IMR-90 (cell line): ENCODE results near the gene MFSD12. TPM values are rescaled to one million over a fixed set of nuclear protein-coding genes. Genes with fewer than 3 reads are reported as not detected.

Experiments used
- ATAC-seq: fragments of 200-7000 bp; cut with Tn5 transposase; 2 replicates; pipeline ENCODE4 v1.9.1; 2020; ENCODE audit warnings: low read depth, mild to moderate bottlenecking, moderate library complexity
- BruUV-seq: library from RNA; stranded (reverse); fragments of 400-500 nt; replicated peaks from 2 replicates; lab custom pipeline; 2021; lab: Mats Ljungman, UMichigan
- CTCF ChIA-PET: fragments of 300-600 bp; formaldehyde crosslinking; extraction: SDS; loops from one replicate; lab custom pipeline; 2021; ENCODE audit warnings: antibody characterized with exemption; lab: Yijun Ruan, JAX
- POLR2A ChIA-PET: fragments of 300-600 bp; sonication (Branson Sonifier 250); formaldehyde crosslinking; loops from one replicate; lab custom pipeline; 2022; ENCODE audit warnings: antibody characterized with exemption; ENCODE audit not compliant: unreplicated experiment; lab: Charles Lee
- DNase-seq: peaks from one replicate; pipeline ENCODE4 v3.0.0; 2013
- H2AFZ ChIP-seq: replicated peaks from 2 replicates; pipeline ENCODE3; 2013; ENCODE audit warnings: low read length, mild to moderate bottlenecking; ENCODE audit not compliant: poor library complexity
- H2AK5ac ChIP-seq: 2 replicates; pipeline ENCODE4 v1.6.1; 2013; ENCODE audit warnings: low read depth, low read length, inconsistent platforms
- H2AK9ac ChIP-seq: replicated peaks from 2 replicates; pipeline ENCODE3; 2013; ENCODE audit warnings: mild to moderate bottlenecking, low read depth, low read length, moderate library complexity; ENCODE audit not compliant: poor library complexity
- H2BK120ac ChIP-seq: 2 replicates; pipeline ENCODE4 v1.6.1; 2013; ENCODE audit warnings: low read depth, low read length, inconsistent platforms
- H2BK15ac ChIP-seq: 3 replicates; pipeline ENCODE4 v1.6.1; 2013; ENCODE audit warnings: low read depth, low read length, inconsistent platforms
- H2BK20ac ChIP-seq: 2 replicates; pipeline ENCODE4 v1.6.1; 2013; ENCODE audit warnings: low read depth, mild to moderate bottlenecking, inconsistent platforms, low read length, moderate library complexity
- H2BK5ac ChIP-seq: 2 replicates; pipeline ENCODE4 v1.6.1; 2013; ENCODE audit warnings: mild to moderate bottlenecking, low read depth, low read length, inconsistent platforms; ENCODE audit not compliant: poor library complexity, severe bottlenecking
- H3K14ac ChIP-seq: replicated peaks from 2 replicates; pipeline ENCODE4 v1.6.1; 2013; ENCODE audit warnings: low read depth, low read length, inconsistent platforms
- H3K18ac ChIP-seq: 2 replicates; pipeline ENCODE4 v1.6.1; 2013; ENCODE audit warnings: low read depth, low read length, control low read depth
- H3K23ac ChIP-seq: 2 replicates; pipeline ENCODE4 v1.6.1; 2013; ENCODE audit warnings: low read depth, low read length, inconsistent platforms
- H3K27ac ChIP-seq: 2 replicates; pipeline ENCODE4 v1.5.1; 2013; ENCODE audit warnings: mild to moderate bottlenecking, control low read depth, low read length; ENCODE audit not compliant: insufficient read depth
- H3K27me3 ChIP-seq: 2 replicates; pipeline ENCODE4 v1.6.1; 2013; ENCODE audit warnings: low read length; ENCODE audit not compliant: control insufficient read depth, insufficient read depth
- H3K36me3 ChIP-seq: 2 replicates; pipeline ENCODE4 v1.6.1; 2013; ENCODE audit warnings: low read length, mixed read lengths; ENCODE audit not compliant: control insufficient read depth, insufficient read depth
- H3K4ac ChIP-seq: 2 replicates; pipeline ENCODE4 v1.6.1; 2013; ENCODE audit warnings: low read depth, low read length, inconsistent platforms
- H3K4me1 ChIP-seq: 2 replicates; pipeline ENCODE4 v1.6.1; 2013; ENCODE audit warnings: low read length, mixed read lengths; ENCODE audit not compliant: control insufficient read depth, insufficient read depth
- H3K4me2 ChIP-seq: 2 replicates; pipeline ENCODE4 v1.6.1; 2013; ENCODE audit warnings: low read depth, mild to moderate bottlenecking, control low read depth, low read length, moderate library complexity
- H3K4me3 ChIP-seq: 2 replicates; pipeline ENCODE4 v1.5.1; 2013; ENCODE audit warnings: low read depth, mild to moderate bottlenecking, control low read depth, low read length, moderate library complexity; ENCODE audit not compliant: insufficient read depth
- H3K56ac ChIP-seq: 2 replicates; pipeline ENCODE4 v1.6.1; 2013; ENCODE audit warnings: low read length, inconsistent platforms; ENCODE audit not compliant: insufficient read depth; ENCODE audit errors: extremely low read depth
- H3K79me1 ChIP-seq, 2 experiments: 2 replicates each; pipeline ENCODE4 v1.6.1; 2013; ENCODE audit warnings: low read length in 2 of 2, inconsistent platforms in 1 of 2, low read depth in 1 of 2
- H3K9ac ChIP-seq: 2 replicates; pipeline ENCODE4 v1.6.1; 2013; ENCODE audit warnings: low read depth, low read length, control low read depth
- H3K9me1 ChIP-seq: 2 replicates; pipeline ENCODE4 v1.6.1; 2013; ENCODE audit warnings: low read length, inconsistent platforms; ENCODE audit not compliant: insufficient read depth
- H3K9me3 ChIP-seq: 2 replicates; pipeline ENCODE4 v1.6.1; 2013; ENCODE audit warnings: low read length; ENCODE audit not compliant: control insufficient read depth, insufficient read depth
- H4K20me1 ChIP-seq: 2 replicates; pipeline ENCODE4 v1.6.1; 2013; ENCODE audit warnings: low read length, inconsistent platforms; ENCODE audit not compliant: insufficient read depth
- H4K5ac ChIP-seq: 2 replicates; pipeline ENCODE4 v1.6.1; 2013; ENCODE audit warnings: mild to moderate bottlenecking, low read depth, low read length, control low read depth
- H4K8ac ChIP-seq, 2 experiments: 2 replicates each; pipeline ENCODE4 v1.6.1; 2013; ENCODE audit warnings: low read depth in 2 of 2, low read length in 2 of 2, control low read depth in 1 of 2, inconsistent platforms in 1 of 2
- H4K91ac ChIP-seq: 2 replicates; pipeline ENCODE4 v1.6.1; 2013; ENCODE audit warnings: low read depth, low read length, inconsistent platforms; ENCODE audit not compliant: insufficient read depth
- CHD1 ChIP-seq: IDR thresholded peaks from 2 replicates; pipeline ENCODE4 v1.6.1; 2012; ENCODE audit warnings: low read depth, low read length, improper control_type of control experiment
- FOS ChIP-seq: fragments of 150-350 bp; IDR thresholded peaks from 2 replicates; pipeline ENCODE4 v1.6.1; 2016; ENCODE audit warnings: low read depth, low read length
- MAFK ChIP-seq: IDR thresholded peaks from 2 replicates; pipeline ENCODE4 v1.6.1; 2012; ENCODE audit warnings: low read depth, low read length, improper control_type of control experiment
- MXI1 ChIP-seq: IDR thresholded peaks from 2 replicates; pipeline ENCODE4 v1.6.1; 2012; ENCODE audit warnings: low read depth, mild to moderate bottlenecking, low read length, moderate library complexity, borderline replicate concordance
- RCOR1 ChIP-seq: IDR thresholded peaks from 2 replicates; pipeline ENCODE4 v1.6.1; 2012; ENCODE audit warnings: mild to moderate bottlenecking, low read length, improper control_type of control experiment; ENCODE audit not compliant: insufficient replicate concordance
- WGBS, 2 experiments: methylation state at CpG; one replicate each; pipeline versions ENCODE4 v1.1.5 to v1.1.7; 2013; ENCODE audit warnings: missing lambda C conversion rate in 2 of 2; ENCODE audit not compliant: insufficient read length in 1 of 2; ENCODE audit errors: extremely low coverage in 2 of 2; 5-methylcytosine and 5-hydroxymethylcytosine counted together
- dilution Hi-C: fragments of 300-500 bp; cut with HindIII; formaldehyde crosslinking; loops from one replicate; pipeline ENCODE4 v1.14.3; 2018; ENCODE audit warnings: low sequenced_read_pairs; ENCODE audit not compliant: unreplicated experiment
- in situ Hi-C: fragments of 300-500 bp; cut with MboI; formaldehyde crosslinking; loops from 3 replicates; pipeline ENCODE4 v1.14.3; 2019; ENCODE audit warnings: low sequenced_read_pairs, inconsistent platforms, mixed read lengths
- intact Hi-C: fragments of 100-400 bp; cut with micrococcal nuclease; formaldehyde crosslinking; loops from 2 replicates; pipeline ENCODE4 v1.10.0; 2022
- polyA plus RNA-seq, 3 experiments: library from polyadenylated mRNA; depleted of rRNA; stranded (reverse); fragments of >200 nt; gene quantifications; 2 replicates each; pipeline ENCODE4 v1.2.3, GENCODE V29; 2012; ENCODE audit warnings: low replicate concordance in 1 of 3
- total RNA-seq: library from RNA; depleted of rRNA; stranded (reverse); fragments of >200 nt; gene quantifications from 2 replicates; pipeline ENCODE4 v1.2.3, GENCODE V29; 2012

MFSD12 gene
- total and polyA plus RNA-seq, 2 of the 4 experiments (the other 2 are of a cell fraction) = 20.4 to 77.2 TPM

DNA sequence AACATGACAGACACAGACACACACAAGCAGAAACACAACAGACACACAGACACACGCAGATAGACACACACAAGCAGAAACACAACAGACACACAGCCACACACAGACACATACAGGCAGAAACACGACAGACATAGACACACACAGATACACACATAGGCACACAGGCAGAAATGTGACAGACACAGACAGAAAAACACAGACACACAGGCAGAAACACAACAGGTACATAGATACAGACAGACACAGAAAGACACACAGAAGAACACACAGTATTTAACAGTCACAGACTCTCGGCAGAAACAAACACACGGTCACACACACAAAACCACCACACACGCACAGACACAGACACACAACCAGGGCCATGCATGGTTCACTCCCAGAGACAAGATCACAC lies 48.4 kb upstream of the MFSD12 start:
- dilution Hi-C loops = no loop called here
- ATAC-seq (no peak), DNase-seq (no peak)
- H3K4me3 ChIP-seq = peak overlapping the region; percentile 56
- H2AK9ac ChIP-seq = peak overlapping the region; percentile 93
- no peak overlapping the region for H2BK20ac ChIP-seq
- no peak overlapping the region for H3K18ac ChIP-seq
- ChIA-PET CTCF (no interaction called here), POLR2A (no interaction called here)
- peaks cover 5% of the 10 kb centered on the region; the same call in 1 of the 2 replicates for H3K36me3 ChIP-seq
- 88% methylated on average over 4 of the region's 5 CpGs; no CpG with 5 or more reads in 1 of the 2 experiments for WGBS, 2 experiments
- TF ChIP-seq CHD1 (no peak), RCOR1 (no peak), FOS (no peak), MXI1 (no peak), MAFK (no peak)
- H3K27ac ChIP-seq = no peak overlapping the region
- no peaks in the 10 kb centered on the region for H3K27me3 ChIP-seq
- H4K91ac ChIP-seq = no peak overlapping the region
- H3K14ac ChIP-seq = peak overlapping the region; percentile 74
- H2BK15ac ChIP-seq = peak overlapping the region; percentile 7; the same call in 1 of the 3 replicates
- peak overlapping the region; percentile 52 for H3K4me2 ChIP-seq
- no peak overlapping the region for H2BK5ac ChIP-seq
- no peak overlapping the region for H3K56ac ChIP-seq
- peak overlapping the region; percentile 8; the same call in 1 of the 2 replicates for H3K9ac ChIP-seq
- H3K4ac ChIP-seq = 0 out of 2 replicates have a peak overlapping the region, but pooled peaks have one; percentile 27
- H2BK120ac ChIP-seq = no peak overlapping the region
- no TSS peak for BruUV-seq
- peak overlapping the region; percentile 11; the same call in 1 of the 2 replicates for H3K23ac ChIP-seq
- peak overlapping the region; percentile 98 for H2AFZ ChIP-seq
- intact Hi-C loops = no loop called here
- H4K5ac ChIP-seq = no peak overlapping the region
- 0 out of 2 replicates have a peak, but pooled peaks cover 6% of the 10 kb centered on the region for H3K9me1 ChIP-seq
- no peaks in the 10 kb centered on the region for H4K20me1 ChIP-seq
- H3K79me1 ChIP-seq = peaks cover 7 to 17% of the 10 kb centered on the region in 2 experiments
- peaks cover 11% of the 10 kb centered on the region for H3K4me1 ChIP-seq
- H4K8ac ChIP-seq = peak overlapping the region in 1 of 2 experiments; percentile 19; a peak in 1 of 4 replicates
- peak overlapping the region; percentile 42; the same call in 1 of the 2 replicates for H2AK5ac ChIP-seq
- H3K9me3 ChIP-seq = no peaks in the 10 kb centered on the region
- in situ Hi-C loops = loop anchor here (25.0 kb wide), 1 partner anchor 293 kb away; no protein-coding TSS in a partner anchor
